Lower lobe of right lung (tissue), 2 donors: ENCODE data around the gene NUAK1. TPM values are rescaled to one million over a fixed set of nuclear protein-coding genes. Genes with fewer than 3 reads are reported as not detected.

Experiments
- ATAC-seq, 2 donors: fragments of 200-7000 bp; cut with Tn5 transposase; one replicate each; pipeline ENCODE4 v1.9.1; 2020 to 2022; ENCODE audit warnings: mild to moderate bottlenecking in 2 of 2, moderate library complexity in 2 of 2
- DNase-seq: peaks from one replicate; pipeline ENCODE4 v3.0.0-alpha.2; 2020
- H3K27ac ChIP-seq: fragments of 200-600 bp; one replicate; pipeline ENCODE4 v1.8.0; 2022
- H3K27me3 ChIP-seq: fragments of 200-600 bp; one replicate; pipeline ENCODE4 v1.8.0; 2022; ENCODE audit warnings: low read depth
- H3K36me3 ChIP-seq: fragments of 200-600 bp; one replicate; pipeline ENCODE4 v1.8.0; 2022; ENCODE audit warnings: mild to moderate bottlenecking
- H3K4me1 ChIP-seq: fragments of 200-600 bp; one replicate; pipeline ENCODE4 v1.8.0; 2022
- H3K4me3 ChIP-seq: fragments of 200-600 bp; one replicate; pipeline ENCODE4 v1.8.0; 2022; ENCODE audit warnings: mild to moderate bottlenecking
- H3K9me3 ChIP-seq: fragments of 200-600 bp; one replicate; pipeline ENCODE4 v1.8.0; 2022
- CTCF ChIP-seq: fragments of 200-600 bp; IDR thresholded peaks from one replicate; pipeline ENCODE4 v1.8.0; 2022; ENCODE audit warnings: antibody characterized with exemption, mild to moderate bottlenecking
- intact Hi-C: fragments of 100-400 bp; cut with DNase I; formaldehyde crosslinking; loops from one replicate; pipeline ENCODE4 v1.11.0; 2022
- total RNA-seq: library from RNA; stranded (reverse); fragmentation: NEBNext Ultra II Directional; extraction: Animal tissue kit (Norgen Biotek cat#: 25700); gene quantifications from one replicate; pipeline ENCODE4 v1.2.1, GENCODE V29; 2021
- donor health status: DM: no; HTN: yes; CAD: no; lungs with severe emphysema.

NUAK1 gene
- total RNA-seq, 1 donor from 2014 or later, result 17.5 TPM

- no peaks in the 10 kb centered on the region for H3K36me3 ChIP-seq
- H3K4me1 ChIP-seq, result peaks cover 24% of the 10 kb centered on the region
- no peak for TF ChIP-seq CTCF
- no peak overlapping the region for H3K4me3 ChIP-seq
- H3K27ac ChIP-seq, result no peak overlapping the region
- no peak for ATAC-seq
- H3K27me3 ChIP-seq, result peaks cover under 1% of the 10 kb centered on the region
- intact Hi-C loops, result no loop called here
- DNase-seq, result no peak
- no peaks in the 10 kb centered on the region for H3K9me3 ChIP-seq
Measured at GRCh38 chr12:106085213-106085612, 53.5 kb downstream of the NUAK1 start.

- H3K4me3 ChIP-seq, result no peak overlapping the region
- H3K27me3 ChIP-seq, result peaks cover 3% of the 10 kb centered on the region
- TF ChIP-seq CTCF, result no peak
- intact Hi-C loops, result no loop called here
- H3K27ac ChIP-seq, result no peak overlapping the region
- no peak for ATAC-seq
- no peak for DNase-seq
- peaks cover 24% of the 10 kb centered on the region for H3K4me1 ChIP-seq
- H3K9me3 ChIP-seq, result no peaks in the 10 kb centered on the region
- H3K36me3 ChIP-seq, result no peaks in the 10 kb centered on the region
Measured at GRCh38 chr12:106084759-106085158, 54.0 kb downstream of the NUAK1 start.

DNA sequence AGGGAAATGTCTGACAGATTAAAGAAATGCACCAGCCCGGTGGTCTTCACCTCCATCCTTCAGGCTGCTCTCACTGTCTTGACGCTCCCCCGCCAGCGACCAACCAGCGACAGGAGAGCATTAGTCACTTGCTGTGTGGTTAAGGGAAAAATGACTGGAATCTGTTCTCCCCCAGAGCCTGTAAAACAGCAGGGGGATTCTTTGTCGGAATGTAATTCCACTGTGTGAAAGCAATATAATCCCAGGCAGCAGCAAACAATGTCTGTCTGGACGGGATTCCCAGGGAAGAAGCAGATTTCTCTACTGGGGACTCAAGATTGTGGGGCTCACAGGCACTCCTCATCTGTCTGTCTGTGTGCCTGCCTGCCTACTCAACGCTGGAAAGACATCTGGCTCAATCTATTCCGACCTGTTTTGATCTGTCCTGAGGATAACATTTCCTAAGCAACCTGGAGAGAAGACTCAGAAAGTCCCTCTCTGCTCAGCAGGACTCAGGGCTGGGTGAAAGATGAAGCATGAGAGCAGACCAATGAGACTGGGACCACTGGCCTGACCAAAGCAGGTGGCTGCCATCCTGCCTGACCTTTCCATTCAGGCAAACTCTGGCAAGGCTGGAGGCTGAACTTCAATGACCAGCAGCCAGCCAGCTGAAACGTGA, 54.6 kb downstream of the NUAK1 start:
- TF ChIP-seq CTCF, result no peak
- H3K9me3 ChIP-seq, result no peaks in the 10 kb centered on the region
- H3K27ac ChIP-seq, result peak overlapping the region; percentile 27
- H3K36me3 ChIP-seq, result no peaks in the 10 kb centered on the region
- H3K4me3 ChIP-seq, result no peak overlapping the region
- H3K27me3 ChIP-seq, result peaks cover 3% of the 10 kb centered on the region
- DNase-seq (no peak), ATAC-seq (no peak)
- peaks cover 24% of the 10 kb centered on the region for H3K4me1 ChIP-seq
- intact Hi-C loops, result no loop called here

DNA sequence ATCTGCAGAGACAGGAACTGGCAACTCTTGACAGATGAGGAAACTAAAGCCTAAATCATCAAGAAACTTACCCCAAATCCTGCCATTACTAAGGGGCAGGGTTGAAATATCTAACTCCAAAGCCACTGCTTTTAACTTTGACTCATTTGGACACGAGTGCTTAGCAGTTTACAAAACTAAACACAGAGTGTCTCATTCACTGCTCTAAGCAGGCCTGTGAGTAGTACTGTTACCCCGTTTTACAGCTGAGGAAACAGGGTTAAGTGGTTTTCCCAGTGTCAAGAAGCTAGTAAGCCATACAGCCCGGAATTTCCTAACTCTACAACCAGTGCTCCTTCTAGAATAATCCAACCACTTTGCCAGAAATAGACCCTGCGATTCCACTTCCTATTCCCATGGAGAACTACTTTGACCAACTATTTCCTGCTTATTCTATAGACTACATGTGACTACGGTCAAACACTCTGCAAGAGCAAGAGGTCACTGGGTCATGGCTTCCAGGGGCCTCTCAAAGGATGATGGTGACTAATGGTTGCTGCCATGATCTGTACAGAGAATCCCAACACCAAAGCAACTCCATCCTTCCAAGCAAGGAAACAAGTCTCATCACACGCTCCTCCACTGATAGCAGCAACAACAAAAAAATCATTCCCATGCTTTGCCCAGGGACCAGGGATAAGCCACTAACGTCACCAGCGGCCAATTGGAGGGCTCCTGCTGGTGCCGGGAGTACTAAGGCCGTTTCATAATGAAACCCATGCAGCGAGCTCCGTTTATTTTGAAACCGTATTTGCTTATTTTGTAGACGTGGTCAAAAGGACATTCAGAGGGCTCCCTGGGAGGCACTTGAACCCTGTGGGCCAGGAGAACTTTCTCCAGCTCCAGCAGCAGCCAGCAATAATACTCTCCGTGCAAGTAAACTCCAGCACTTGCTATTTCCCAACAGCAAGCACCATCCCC, 56.3 kb downstream of the NUAK1 start:
- Histone ChIP-seq H3K4me1 (peaks cover 33% of the 10 kb centered on the region), H3K4me3 (no peak overlapping the region), H3K36me3 (no peaks in the 10 kb centered on the region), H3K27me3 (peaks cover 3% of the 10 kb centered on the region), H3K9me3 (no peaks in the 10 kb centered on the region), H3K27ac (no peak overlapping the region)
- intact Hi-C loops, result no loop called here
- ATAC-seq (no peak), DNase-seq (no peak)
- TF ChIP-seq CTCF, result no peak

DNA sequence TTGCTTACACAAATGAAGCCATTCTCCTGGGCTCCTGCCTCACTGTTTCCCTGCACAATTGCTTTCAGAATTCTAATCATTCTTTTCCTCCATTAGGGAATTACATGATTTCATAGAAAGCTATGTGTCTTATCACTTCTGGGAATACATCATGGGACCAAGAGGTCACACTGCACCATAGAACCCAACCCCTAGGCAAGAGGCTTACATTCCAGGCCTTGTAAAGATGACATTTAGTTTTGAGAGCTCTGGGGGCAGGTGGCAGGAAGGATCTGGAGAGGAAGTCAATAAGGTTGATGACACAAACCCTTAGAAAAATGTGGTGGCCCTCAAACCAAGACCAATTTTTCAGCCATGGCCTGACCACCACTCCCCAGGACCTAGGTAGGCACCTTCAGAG, 57.1 kb downstream of the NUAK1 start:
- peaks cover 33% of the 10 kb centered on the region for H3K4me1 ChIP-seq
- no peak overlapping the region for H3K27ac ChIP-seq
- no peak overlapping the region for H3K4me3 ChIP-seq
- ATAC-seq, result no peak
- H3K9me3 ChIP-seq, result no peaks in the 10 kb centered on the region
- intact Hi-C loops, result no loop called here
- no peak for TF ChIP-seq CTCF
- H3K27me3 ChIP-seq, result peaks cover 3% of the 10 kb centered on the region
- no peaks in the 10 kb centered on the region for H3K36me3 ChIP-seq
- DNase-seq, result no peak
